HepG2 (cell line): ENCODE measurements around the gene OTX1. TPM values are rescaled to one million over a fixed set of nuclear protein-coding genes. Genes with fewer than 3 reads are reported as not detected.

Source experiments
- ATAC-seq: fragments of 200-7000 bp; cut with Tn5 transposase; 3 replicates; pipeline ENCODE4 v1.9.1; 2020; ENCODE audit warnings: mild to moderate bottlenecking, moderate library complexity
- BruUV-seq: library from RNA; stranded (reverse); fragments of 400-500 nt; replicated peaks from 2 replicates; lab custom pipeline; 2021; lab: Mats Ljungman, UMichigan
- CTCF ChIA-PET: fragments of 300-600 bp; formaldehyde crosslinking; extraction: SDS; loops from one replicate; lab custom pipeline; 2021; ENCODE audit warnings: low total read pairs, inconsistent platforms, low intra/inter-chr PET ratio; lab: Yijun Ruan, JAX
- POLR2A ChIA-PET: fragments of 350-600 bp; sonication (Branson Sonifier 250); formaldehyde crosslinking; loops from one replicate; lab custom pipeline; 2020; ENCODE audit warnings: antibody characterized with exemption, inconsistent platforms; lab: Yijun Ruan, JAX
- DNase-seq: peaks from one replicate; pipeline ENCODE4 v3.0.0-alpha.2; 2015; ENCODE audit warnings: low spot score
- FAIRE-seq: peaks from 3 replicates; lab custom pipeline; 2011; peaks lifted over from hg19 to GRCh38; lab: Jason Lieb, UNC
- H2AFZ ChIP-seq: one replicate; pipeline ENCODE4 v1.6.1; 2011; ENCODE audit warnings: low read length, inconsistent platforms
- H3K27ac ChIP-seq: fragments of 300-600 bp; 3 replicates; pipeline ENCODE4 v1.8.0; 2011; ENCODE audit warnings: mixed run types, mild to moderate bottlenecking, mixed read lengths, low read length, inconsistent platforms; ENCODE audit not compliant: insufficient read depth; ENCODE audit errors: extremely low read length
- H3K27me3 ChIP-seq, 2 experiments: fragments of 200-600 bp in 1 of 2; 2 replicates in 1 of 2; 3 replicates in 1 of 2; pipeline versions ENCODE4 v1.6.0 to v1.8.0; 2011; ENCODE audit warnings: low read length in 2 of 2, mild to moderate bottlenecking in 2 of 2, moderate library complexity in 2 of 2, inconsistent platforms in 1 of 2; ENCODE audit not compliant: insufficient read depth in 2 of 2, control insufficient read depth in 1 of 2
- H3K36me3 ChIP-seq, 2 experiments: fragments of 200-600 bp in 1 of 2; replicated peaks in 1 of 2; 2 replicates in 1 of 2; 3 replicates in 1 of 2; pipeline versions ENCODE4 v1.5.1 to v1.8.0; 2011; ENCODE audit warnings: low read length in 2 of 2, inconsistent platforms in 1 of 2; ENCODE audit not compliant: insufficient read depth in 2 of 2, control insufficient read depth in 1 of 2
- H3K4me1 ChIP-seq: 2 replicates; pipeline ENCODE4 v1.5.1; 2012; ENCODE audit warnings: low read length, inconsistent platforms; ENCODE audit not compliant: insufficient read depth
- H3K4me2 ChIP-seq: 2 replicates; pipeline ENCODE4 v1.6.0; 2011; ENCODE audit warnings: low read depth, low read length, inconsistent platforms
- H3K4me3 ChIP-seq, 3 experiments: fragments of 200-600 bp in 1 of 3; sonication (generic), shearing (Covaris generic) in 1 of 3; replicated peaks in 1 of 3; 2 replicates each; pipeline ENCODE4 v1.5.1; 2011 to 2016; ENCODE audit warnings: low read length in 3 of 3, inconsistent platforms in 2 of 3, low read depth in 2 of 3, mild to moderate bottlenecking in 2 of 3, control low read depth in 1 of 3, mixed read lengths in 1 of 3; ENCODE audit not compliant: insufficient read depth in 1 of 3
- H3K79me2 ChIP-seq: one replicate; pipeline ENCODE4 v1.6.1; 2011; ENCODE audit warnings: low read length, inconsistent platforms; ENCODE audit not compliant: insufficient read depth
- H3K9ac ChIP-seq: 2 replicates; pipeline ENCODE4 v1.6.0; 2011; ENCODE audit warnings: mild to moderate bottlenecking, low read depth, low read length, inconsistent platforms; ENCODE audit not compliant: insufficient read depth
- H3K9me3 ChIP-seq: 2 replicates; pipeline ENCODE4 v1.5.1; 2012; ENCODE audit warnings: mild to moderate bottlenecking, low read length
- H4K20me1 ChIP-seq: 2 replicates; pipeline ENCODE4 v1.6.0; 2011; ENCODE audit warnings: inconsistent platforms, mild to moderate bottlenecking, low read length, moderate library complexity; ENCODE audit not compliant: insufficient read depth
- AFF4 ChIP-seq: sonication (generic); formaldehyde crosslinking; IDR thresholded peaks from 2 replicates; pipeline ENCODE4 v1.4.0; 2020; ENCODE audit warnings: missing genetic modification reagents
- AGO2 ChIP-seq: fragments of 200-400 bp; formaldehyde crosslinking; optimal IDR thresholded peaks from 2 replicates; pipeline ENCODE3; 2017; ENCODE audit warnings: mild to moderate bottlenecking, low read depth, low read length, moderate library complexity
- E2F2 ChIP-seq: sonication (generic); formaldehyde crosslinking; IDR thresholded peaks from 2 replicates; pipeline ENCODE4 v1.4.0; 2020; ENCODE audit warnings: missing genetic modification reagents, borderline replicate concordance
- HNF1A ChIP-seq, 2 experiments: sonication (generic) in 1 of 2; formaldehyde crosslinking in 1 of 2; IDR thresholded peaks; 2 replicates each; pipeline versions ENCODE4 v1.4.0 to v1.6.1; 2016 to 2020; ENCODE audit warnings: borderline replicate concordance in 1 of 2, low read depth in 1 of 2, mild to moderate bottlenecking in 1 of 2, missing genetic modification reagents in 1 of 2
- NR0B2 ChIP-seq: sonication (generic); formaldehyde crosslinking; IDR thresholded peaks from 2 replicates; pipeline ENCODE4 v1.4.0; 2020; ENCODE audit warnings: mild to moderate bottlenecking, missing genetic modification reagents
- RBFOX2 ChIP-seq: fragments of 200-400 bp; formaldehyde crosslinking; IDR thresholded peaks from 2 replicates; pipeline ENCODE4 v1.6.1; 2017; ENCODE audit warnings: low read depth, mild to moderate bottlenecking, low read length
- TFE3 ChIP-seq: IDR thresholded peaks from 2 replicates; pipeline ENCODE4 v1.6.1; 2016
- ZNF484 ChIP-seq: sonication (generic); formaldehyde crosslinking; IDR thresholded peaks from 2 replicates; pipeline ENCODE4 v1.5.1; 2020; ENCODE audit warnings: mild to moderate bottlenecking, low read depth, missing genetic modification reagents, borderline replicate concordance
- WGBS: methylation state at CpG from one replicate; pipeline ENCODE4 v1.1.6; 2017; ENCODE audit warnings: low lambda C conversion rate; 5-methylcytosine and 5-hydroxymethylcytosine counted together
- in situ Hi-C: cut with HindIII; loops from 2 replicates; pipeline ENCODE4 v1.10.0; 2017; ENCODE audit warnings: low pct_unique_long_range_greater_than_20kb; ENCODE audit not compliant: extremely low pct_ligation_motif_present
- intact Hi-C: fragments of 100-400 bp; cut with micrococcal nuclease; formaldehyde crosslinking; loops from one replicate; pipeline ENCODE4 v1.10.0; 2022; ENCODE audit not compliant: unreplicated experiment
- polyA plus RNA-seq, 8 experiments: library from polyadenylated mRNA; depleted of rRNA in 3 of 8; stranded (reverse) in 7 of 8; unstranded in 1 of 8; fragments of >200 nt; fragmentation: Illumina TruSeq in 4 of 8; extraction: Trizol in 4 of 8; gene quantifications; 2 replicates each; pipeline versions ENCODE4 v1.2.1 to v1.2.3, GENCODE V29; 2011 to 2016; ENCODE audit warnings: low read depth in 4 of 8, missing spikeins in 1 of 8, mixed read lengths in 1 of 8; ENCODE audit not compliant: insufficient read depth in 1 of 8
- total RNA-seq, 5 experiments: library from RNA; depleted of rRNA; stranded (reverse); fragments of >200 nt; fragmentation: Illumina TruSeq; extraction: Trizol; gene quantifications; 2 replicates each; pipeline ENCODE4 v1.2.3, GENCODE V29; 2016; ENCODE audit warnings: low read depth in 1 of 5

OTX1 gene
- total and polyA plus RNA-seq, 2 of the 13 experiments (the other 11 are each of a cell fraction or from before 2014, with no cell fraction given) = 1.0 to 5.0 TPM

GRCh38 chr2:63058921-63059792, 8.5 kb downstream of the OTX1 start:
- no peaks in the 10 kb centered on the region for H3K9me3 ChIP-seq
- FAIRE-seq = no peak
- intact Hi-C loops (no loop called here), in situ Hi-C loops (loop anchor here (25.0 kb wide), 1 partner anchor 647 kb away; no protein-coding TSS in a partner anchor)
- H3K9ac ChIP-seq = no peak overlapping the region
- ChIA-PET POLR2A (no interaction called here), CTCF (no interaction called here)
- no peaks in the 10 kb centered on the region for H3K79me2 ChIP-seq
- H3K27me3 ChIP-seq = no peaks in the 10 kb centered on the region
- WGBS = 94% methylated on average over 47 of the region's 67 CpGs
- H3K4me2 ChIP-seq = no peak overlapping the region
- BruUV-seq = no TSS peak
- no peak overlapping the region for H2AFZ ChIP-seq
- H3K27ac ChIP-seq = no peak overlapping the region
- H4K20me1 ChIP-seq = no peaks in the 10 kb centered on the region
- no peaks in the 10 kb centered on the region for H3K4me1 ChIP-seq
- TF ChIP-seq AFF4 (CRISPR knock-in tag) (no peak), HNF1A (IDR thresholded peaks at IDR 0.05; ENCODE audit: low read depth) (no peak), HNF1A (CRISPR knock-in tag; IDR thresholded peaks at IDR 0.05; ENCODE audit: borderline replicate concordance) (no peak), ZNF484 (CRISPR knock-in tag) (no peak), RBFOX2 (0 out of 2 replicates have a peak, but pooled peaks have one; percentile 18), TFE3 (no peak), E2F2 (no peak), NR0B2 (CRISPR knock-in tag) (no peak), AGO2 (peak; percentile 79)
- H3K36me3 ChIP-seq = peaks cover 13 to 33% of the 10 kb centered on the region in 2 experiments
- H3K4me3 ChIP-seq = no peak overlapping the region
- ATAC-seq = peak; percentile 49
- DNase-seq = no peak
